HCT116 (cell line): ENCODE results near the gene SNX8.

ENCODE experiments used
- CTCF ChIP-seq, 3 experiments: fragments of 200-600 bp in 1 of 3; sonication (generic) in 1 of 3; IDR thresholded peaks in 2 of 3; conservative IDR thresholded peaks in 1 of 3; 2 replicates each; pipeline ENCODE4 v1.5.1; 2012 to 2017; ENCODE audit warnings: low read depth in 2 of 3, low read length in 2 of 3, antibody characterized with exemption in 1 of 3, borderline replicate concordance in 1 of 3, control low read depth in 1 of 3, mild to moderate bottlenecking in 1 of 3, mixed read lengths in 1 of 3, mixed run types in 1 of 3, moderate library complexity in 1 of 3; ENCODE audit not compliant: insufficient read depth in 1 of 3
- POLR2A ChIP-seq: IDR thresholded peaks from 2 replicates; pipeline ENCODE4 v1.7.0; 2011; ENCODE audit warnings: borderline replicate concordance; ENCODE audit not compliant: insufficient read depth, insufficient read length; ENCODE audit errors: extremely low read depth
- POLR2AphosphoS5 ChIP-seq: IDR thresholded peaks from 2 replicates; pipeline ENCODE4 v1.6.1; 2011; ENCODE audit warnings: mild to moderate bottlenecking, low read depth, low read length, moderate library complexity
- RAD21 ChIP-seq: IDR thresholded peaks from 2 replicates; pipeline ENCODE4 v1.6.1; 2012; ENCODE audit warnings: low read depth, mild to moderate bottlenecking
- REST ChIP-seq: IDR thresholded peaks from 2 replicates; pipeline ENCODE4 v1.6.1; 2012; ENCODE audit warnings: low read depth
- SIN3A ChIP-seq: IDR thresholded peaks from 2 replicates; pipeline ENCODE4 v1.6.1; 2012; ENCODE audit warnings: low read depth
- ZNF274 ChIP-seq: fragments of 200-500 bp; sonication (Bioruptor generic); IDR thresholded peaks from 2 replicates; pipeline ENCODE4 v1.6.1; 2014; ENCODE audit warnings: mild to moderate bottlenecking, low read depth, low read length, inconsistent platforms

GRCh38 chr7:2350055-2350454 is 35.8 kb upstream of the SNX8 start:
- TF ChIP-seq CTCF (IDR thresholded peaks at IDR 0.05 in 2 of 3, conservative IDR thresholded peaks at IDR 0.05 in 1 of 3; ENCODE audit: borderline replicate concordance in 1 of 3, insufficient read depth in 1 of 3, low read depth in 2 of 3, low read length in 2 of 3): no peak
- no peak for TF ChIP-seq POLR2AphosphoS5
- TF ChIP-seq SIN3A: no peak
- TF ChIP-seq ZNF274: no peak
- TF ChIP-seq RAD21: no peak
- TF ChIP-seq REST: no peak
- TF ChIP-seq POLR2A: no peak
